Measurements from ENCODE around the gene GSN. TPM values are rescaled to one million over a fixed set of nuclear protein-coding genes. Genes with fewer than 3 reads are reported as not detected.

The GSN gene
- total and polyA plus RNA-seq, 11 donors = 379 to 2,088 (median 689) TPM

GRCh38 chr9:121281614-121282276 lies 13.8 kb downstream of the GSN start:
- Histone ChIP-seq H3K4me1 (peaks cover 45 to 100% (median 94%) of the 10 kb centered on the region in 12 donors), H3K4me3 (peak overlapping the region in 5 of 12 donors; percentile 2 to 20 (median 4))
- intact Hi-C loops (cut with DNase I) = loop anchor here in 5 of 10 donors (2.0 to 5.0 kb wide), 4 partner anchors 17 to 96 kb away; partner anchors contain the start of gene STOM (in 3 of the 5)

GRCh38 chr9:121282277-121283079 lies 14.5 kb downstream of the GSN start:
- DNase-seq (peak; percentile 69 to 83 (median 79)), ATAC-seq (peak in 3 of 4 donors; percentile 2 to 23 (median 16))
- Histone ChIP-seq H3K9me3 (no peaks in the 10 kb centered on the region), H3K27ac (peak overlapping the region; percentile 96 to 100 (median 98)), H3K36me3 (peaks cover 0 to 6% (median 0%) of the 10 kb centered on the region in 9 donors), H3K4me3 (peak overlapping the region in 1 of 12 donors; percentile 2), H3K27me3 (no peaks in the 10 kb centered on the region), H3K4me1 (peaks cover 45 to 100% (median 98%) of the 10 kb centered on the region in 12 donors)
- intact Hi-C loops (cut with DNase I) = loop anchor here in 5 of 10 donors (5.0 kb wide), 3 partner anchors 35 to 95 kb away; partner anchors contain the start of gene STOM (in 3 of the 5)
- WGBS, 4 donors = 47 to 57% (median 53%) methylated on average over 12 to 13 of the region's 13 CpGs
- no peak for TF ChIP-seq POLR2A (IDR thresholded peaks at IDR 0.05)
- TF ChIP-seq, protein P1, sequence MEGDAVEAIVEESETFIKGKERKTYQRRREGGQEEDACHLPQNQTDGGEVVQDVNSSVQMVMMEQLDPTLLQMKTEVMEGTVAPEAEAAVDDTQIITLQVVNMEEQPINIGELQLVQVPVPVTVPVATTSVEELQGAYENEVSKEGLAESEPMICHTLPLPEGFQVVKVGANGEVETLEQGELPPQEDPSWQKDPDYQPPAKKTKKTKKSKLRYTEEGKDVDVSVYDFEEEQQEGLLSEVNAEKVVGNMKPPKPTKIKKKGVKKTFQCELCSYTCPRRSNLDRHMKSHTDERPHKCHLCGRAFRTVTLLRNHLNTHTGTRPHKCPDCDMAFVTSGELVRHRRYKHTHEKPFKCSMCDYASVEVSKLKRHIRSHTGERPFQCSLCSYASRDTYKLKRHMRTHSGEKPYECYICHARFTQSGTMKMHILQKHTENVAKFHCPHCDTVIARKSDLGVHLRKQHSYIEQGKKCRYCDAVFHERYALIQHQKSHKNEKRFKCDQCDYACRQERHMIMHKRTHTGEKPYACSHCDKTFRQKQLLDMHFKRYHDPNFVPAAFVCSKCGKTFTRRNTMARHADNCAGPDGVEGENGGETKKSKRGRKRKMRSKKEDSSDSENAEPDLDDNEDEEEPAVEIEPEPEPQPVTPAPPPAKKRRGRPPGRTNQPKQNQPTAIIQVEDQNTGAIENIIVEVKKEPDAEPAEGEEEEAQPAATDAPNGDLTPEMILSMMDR (IDR thresholded peaks at IDR 0.05) = no peak

More at GRCh38 chr9:121281614-121282276, 13.8 kb downstream of the GSN start:
- Histone ChIP-seq H3K27ac (peak overlapping the region; percentile 96 to 100 (median 98)), H3K36me3 (peaks cover 0 to 6% (median 0%) of the 10 kb centered on the region in 9 donors), H3K27me3 (no peaks in the 10 kb centered on the region), H3K9me3 (no peaks in the 10 kb centered on the region)
- ATAC-seq (peak; percentile 11 to 65 (median 62)), DNase-seq (peak; percentile 89 to 92 (median 90))
- peak in 1 of 2 donors; percentile 25 for TF ChIP-seq POLR2A (IDR thresholded peaks at IDR 0.05)
- TF ChIP-seq, protein P1 (IDR thresholded peaks at IDR 0.05) = no peak
- WGBS, 4 donors = 19 to 34% (median 25%) methylated on average over 9 to 10 of the region's 10 CpGs

GRCh38 chr9:121283080-121283398 lies 15.1 kb downstream of the GSN start:
- no peaks in the 10 kb centered on the region for H3K9me3 ChIP-seq
- no peaks in the 10 kb centered on the region for H3K27me3 ChIP-seq
- TF ChIP-seq, protein P1 (IDR thresholded peaks at IDR 0.05) = no peak
- TF ChIP-seq POLR2A (IDR thresholded peaks at IDR 0.05) = no peak
- peak overlapping the region; percentile 96 to 100 (median 98) for H3K27ac ChIP-seq
- ATAC-seq (no peak), DNase-seq (no peak)
- intact Hi-C loops (cut with DNase I) = loop anchor here in 5 of 10 donors (5.0 kb wide), 3 partner anchors 34 to 94 kb away; partner anchors contain the start of gene STOM (in 3 of the 5)
- peaks cover 0 to 6% (median 0%) of the 10 kb centered on the region in 9 donors for H3K36me3 ChIP-seq
- WGBS, 4 donors = 69 to 89% (median 74%) methylated on average over 2 of the region's 2 CpGs
- no peak overlapping the region for H3K4me3 ChIP-seq
- H3K4me1 ChIP-seq = peaks cover 50 to 100% (median 98%) of the 10 kb centered on the region in 12 donors

All from heart left ventricle (tissue), 16 donors.